T follicular helper cell (primary cell): ENCODE results near the gene MRC1.

Experiments used
- DNase-seq: peaks from one replicate; pipeline ENCODE4 v3.0.0-alpha.2; 2020; ENCODE audit warnings: low read depth

MRC1 gene

GRCh38 chr10:17847585-17848296 lies 38.6 kb downstream of the MRC1 start:
- no peak for DNase-seq

- no peak for DNase-seq
Measured at GRCh38 chr10:17848646-17849045, 39.5 kb downstream of the MRC1 start.

GRCh38 chr10:17850501-17850900 lies 41.4 kb downstream of the MRC1 start:
- no peak for DNase-seq

GRCh38 chr10:17851611-17852010 lies 42.5 kb downstream of the MRC1 start:
- no peak for DNase-seq

GRCh38 chr10:17854044-17854652 lies 45.0 kb downstream of the MRC1 start:
- no peak for DNase-seq

GRCh38 chr10:17857040-17857439 lies 47.9 kb downstream of the MRC1 start:
- no peak for DNase-seq

GRCh38 chr10:17859492-17860156 lies 50.5 kb downstream of the MRC1 start:
- DNase-seq: no peak

GRCh38 chr10:17861760-17862159 lies 52.6 kb downstream of the MRC1 start:
- DNase-seq: no peak

GRCh38 chr10:17865351-17865750 lies 56.2 kb downstream of the MRC1 start:
- DNase-seq: no peak

GRCh38 chr10:17866346-17866745 lies 57.2 kb downstream of the MRC1 start:
- DNase-seq: no peak

GRCh38 chr10:17867056-17867455 lies 57.9 kb downstream of the MRC1 start:
- no peak for DNase-seq

- DNase-seq: no peak
Measured at GRCh38 chr10:17871036-17871435, 61.9 kb downstream of the MRC1 start.

- no peak for DNase-seq
Measured at GRCh38 chr10:17872191-17873091, 63.3 kb downstream of the MRC1 start.

GRCh38 chr10:17873946-17874345 lies 64.8 kb downstream of the MRC1 start:
- no peak for DNase-seq

GRCh38 chr10:17877121-17877520 lies 68.0 kb downstream of the MRC1 start:
- DNase-seq: no peak

- DNase-seq: no peak
Measured at GRCh38 chr10:17878896-17879295, 69.7 kb downstream of the MRC1 start.

GRCh38 chr10:17880601-17881000 lies 71.5 kb downstream of the MRC1 start:
- no peak for DNase-seq

GRCh38 chr10:17882557-17882956 lies 73.4 kb downstream of the MRC1 start:
- no peak for DNase-seq

- no peak for DNase-seq
Measured at GRCh38 chr10:17883621-17884020, 74.5 kb downstream of the MRC1 start.

- no peak for DNase-seq
Measured at GRCh38 chr10:17888189-17888588, 79.0 kb downstream of the MRC1 start.

- DNase-seq: no peak
Measured at GRCh38 chr10:17891435-17891834, 82.3 kb downstream of the MRC1 start.

- DNase-seq: no peak
Measured at GRCh38 chr10:17904564-17904963, 95.4 kb downstream of the MRC1 start.
